ENCODE results near the gene SELENOM. TPM values are rescaled to one million over a fixed set of nuclear protein-coding genes. Genes with fewer than 3 reads are reported as not detected.
"Not testable (repeated sequence)": the region's sequence is repeated elsewhere in the genome, so short reads cannot be mapped to it uniquely, and the experiment has no call there.

The SELENOM gene
- total RNA-seq, 2 experiments from 2014 or later, result 2.1 to 2.2 TPM

GRCh38 chr22:31084811-31085492, 22.4 kb downstream of the SELENOM start:
- ChIA-PET POLR2A (interaction anchor here (0.8 kb wide), 1 partner anchor 116 kb away, joined by 3 read pairs; the partner anchor contains the start of genes MORC2 and TUG1), CTCF (interaction anchor here (0.9 to 2.8 kb wide), 21 partner anchors 10 to 447 kb away, joined by 3 to 32 read pairs (median 4); partner anchors contain the start of genes DUSP18, LIMK2, MORC2 and SELENOM)
- H3K36me3 Mint-ChIP-seq (ENCODE audit: low read depth), result peaks cover 2% of the 10 kb centered on the region

GRCh38 chr22:31083923-31084810, 23.2 kb downstream of the SELENOM start:
- ChIA-PET POLR2A (interaction anchor here (0.8 kb wide), 1 partner anchor 115 kb away, joined by 3 read pairs; the partner anchor contains the start of genes MORC2 and TUG1), CTCF (interaction anchor here (0.8 to 2.8 kb wide), 18 partner anchors 11 to 417 kb away, joined by 3 to 32 read pairs (median 4); partner anchors contain the start of genes DUSP18, MORC2, SELENOM and TUG1)
- DNase-seq, result no peak
- Mint-ChIP-seq H3K4me1 (peaks cover 35% of the 10 kb centered on the region), H3K27ac (peak overlapping the region; percentile 82), H3K27me3 (no peaks in the 10 kb centered on the region), H3K9me3 (no peaks in the 10 kb centered on the region), H3K36me3 (ENCODE audit: low read depth) (peaks cover 2% of the 10 kb centered on the region), H3K4me3 (peak overlapping the region; percentile 76)

More at GRCh38 chr22:31084811-31085492, 22.4 kb downstream of the SELENOM start:
- H3K27ac Mint-ChIP-seq, result peak overlapping the region; percentile 86
- H3K4me1 Mint-ChIP-seq, result peaks cover 35% of the 10 kb centered on the region
- H3K9me3 Mint-ChIP-seq, result no peaks in the 10 kb centered on the region
- H3K4me3 Mint-ChIP-seq, result peak overlapping the region; percentile 76
- peak; percentile 89 for DNase-seq
- H3K27me3 Mint-ChIP-seq, result no peaks in the 10 kb centered on the region

GRCh38 chr22:31083377-31083768, 24.0 kb downstream of the SELENOM start:
- Mint-ChIP-seq H3K27ac (no peak overlapping the region), H3K4me1 (peaks cover 35% of the 10 kb centered on the region), H3K36me3 (ENCODE audit: low read depth) (no peaks in the 10 kb centered on the region)

GRCh38 chr22:31082606-31083376, 24.6 kb downstream of the SELENOM start:
- H3K27me3 Mint-ChIP-seq, result no peaks in the 10 kb centered on the region
- no peak overlapping the region for H3K27ac Mint-ChIP-seq
- POLR2A ChIA-PET, result interaction anchor here (0.6 kb wide), 1 partner anchor 200 kb away, joined by 3 read pairs; no protein-coding TSS in a partner anchor
- peak; percentile 59 for DNase-seq
- CTCF ChIA-PET, result interaction anchor here (0.8 to 1.9 kb wide), 5 partner anchors 11 to 328 kb away, joined by 3 to 6 read pairs (median 3); partner anchors contain the start of genes MORC2, SELENOM and TUG1
- peaks cover 35% of the 10 kb centered on the region for H3K4me1 Mint-ChIP-seq
- no peaks in the 10 kb centered on the region for H3K36me3 Mint-ChIP-seq (ENCODE audit: low read depth)
- no peaks in the 10 kb centered on the region for H3K9me3 Mint-ChIP-seq
- peak overlapping the region; percentile 86 for H3K4me3 Mint-ChIP-seq

More at GRCh38 chr22:31083377-31083768, 24.0 kb downstream of the SELENOM start:
- POLR2A ChIA-PET, result no interaction called here
- CTCF ChIA-PET, result interaction anchor here (0.8 to 1.9 kb wide), 7 partner anchors 11 to 328 kb away, joined by 3 to 6 read pairs (median 3); partner anchors contain the start of genes MORC2, SELENOM and TUG1
- Mint-ChIP-seq H3K9me3 (no peaks in the 10 kb centered on the region), H3K27me3 (no peaks in the 10 kb centered on the region), H3K4me3 (peak overlapping the region; percentile 86)
- no peak for DNase-seq

- POLR2A ChIA-PET, result interaction anchor here (0.6 kb wide), 1 partner anchor 201 kb away, joined by 3 read pairs; no protein-coding TSS in a partner anchor
- Mint-ChIP-seq H3K4me1 (peaks cover 35% of the 10 kb centered on the region), H3K36me3 (ENCODE audit: low read depth) (no peaks in the 10 kb centered on the region), H3K27me3 (no peaks in the 10 kb centered on the region), H3K9me3 (no peaks in the 10 kb centered on the region), H3K27ac (peak overlapping the region; percentile 76), H3K4me3 (peak overlapping the region; percentile 86)
- no peak for DNase-seq
- CTCF ChIA-PET, result interaction anchor here (1.3 to 1.9 kb wide), 4 partner anchors 12 to 163 kb away, joined by 3 to 6 read pairs (median 4); partner anchors contain the start of genes MORC2, SELENOM and TUG1
Observed at GRCh38 chr22:31081963-31082605, 25.3 kb downstream of the SELENOM start.

- peak; percentile 91 for DNase-seq
- peak within 1 kb of the TSS; percentile 86 for H3K4me3 Mint-ChIP-seq
- peaks cover 35% of the 10 kb centered on the region for H3K4me1 Mint-ChIP-seq
- CTCF ChIA-PET, result interaction anchor here (0.6 to 1.0 kb wide), 4 partner anchors 27 to 445 kb away, joined by 3 read pairs; partner anchors contain the start of gene SELENOM
- POLR2A ChIA-PET, result no interaction called here
- no peaks in the 10 kb centered on the region for H3K27me3 Mint-ChIP-seq
- peak within 1 kb of the TSS; percentile 86 for H3K27ac Mint-ChIP-seq
- H3K36me3 Mint-ChIP-seq (ENCODE audit: low read depth), result no peaks in the 10 kb centered on the region
- H3K9me3 Mint-ChIP-seq, result no peaks in the 10 kb centered on the region
Observed at GRCh38 chr22:31080848-31081649, 26.3 kb downstream of the SELENOM start, which contains the start of gene SMTN. TSS of gene SMTN (plus strand) at chr22:31081318. CDS start at chr22:31083259, 1,941 bp downstream.

- Mint-ChIP-seq H3K36me3 (ENCODE audit: low read depth) (no peaks in the 10 kb centered on the region), H3K27me3 (no peaks in the 10 kb centered on the region), H3K9me3 (no peaks in the 10 kb centered on the region), H3K27ac (peak overlapping the region; percentile 86), H3K4me3 (peak overlapping the region; percentile 86), H3K4me1 (peaks cover 35% of the 10 kb centered on the region)
- POLR2A ChIA-PET, result no interaction called here
- DNase-seq, result no peak
- CTCF ChIA-PET, result interaction anchor here (0.6 to 1.0 kb wide), 4 partner anchors 27 to 444 kb away, joined by 3 read pairs; partner anchors contain the start of gene SELENOM
Observed at GRCh38 chr22:31080164-31080847, 27.1 kb downstream of the SELENOM start.

GRCh38 chr22:31079095-31079642, 28.2 kb downstream of the SELENOM start:
- peaks cover 32% of the 10 kb centered on the region for H3K4me1 Mint-ChIP-seq
- ChIA-PET POLR2A (no interaction called here), CTCF (interaction anchor here (1.7 kb wide), 1 partner anchor 15 kb away, joined by 5 read pairs; no protein-coding TSS in a partner anchor)
- no peaks in the 10 kb centered on the region for H3K36me3 Mint-ChIP-seq (ENCODE audit: low read depth)
- no peak for DNase-seq
- no peaks in the 10 kb centered on the region for H3K27me3 Mint-ChIP-seq
- H3K27ac Mint-ChIP-seq, result no peak overlapping the region
- H3K4me3 Mint-ChIP-seq, result no peak overlapping the region
- no peaks in the 10 kb centered on the region for H3K9me3 Mint-ChIP-seq

- H3K4me3 Mint-ChIP-seq, result not testable (repeated sequence)
Observed at GRCh38 chr22:31078389-31078788, 29.0 kb downstream of the SELENOM start.

GRCh38 chr22:31077681-31078080, 29.7 kb downstream of the SELENOM start:
- Mint-ChIP-seq H3K4me1 (peaks cover 17% of the 10 kb centered on the region), H3K9me3 (no peaks in the 10 kb centered on the region), H3K27ac (no peak overlapping the region), H3K4me3 (no peak overlapping the region), H3K27me3 (no peaks in the 10 kb centered on the region), H3K36me3 (ENCODE audit: low read depth) (no peaks in the 10 kb centered on the region)
- no peak for DNase-seq
- POLR2A ChIA-PET, result no interaction called here
- CTCF ChIA-PET, result interaction anchor here (0.6 kb wide), 1 partner anchor 1819 kb away, joined by 4 read pairs; no protein-coding TSS in a partner anchor

More at GRCh38 chr22:31078389-31078788, 29.0 kb downstream of the SELENOM start:
- H3K27me3 Mint-ChIP-seq; H3K9me3 Mint-ChIP-seq; DNase-seq; H3K27ac Mint-ChIP-seq; H3K36me3 Mint-ChIP-seq (ENCODE audit: low read depth); POLR2A ChIA-PET: not testable (repeated sequence)
- peaks cover 24% of the 10 kb centered on the region for H3K4me1 Mint-ChIP-seq
- CTCF ChIA-PET, result interaction anchor here (1.7 kb wide), 1 partner anchor 14 kb away, joined by 5 read pairs; no protein-coding TSS in a partner anchor
